Activated CD4-positive, alpha-beta memory T cell treated with anti-CD3 and anti-CD28 coated beads for 36 hours (primary cell): ENCODE results near the gene HOXA6. TPM values are rescaled to one million over a fixed set of nuclear protein-coding genes. Genes with fewer than 3 reads are reported as not detected.
A peak's percentile ranks its signal among the peaks of the same experiment; 100 is the strongest.

Experiments
- CTCF ChIA-PET: fragments of 350-600 bp; sonication (Branson Sonifier 250); formaldehyde crosslinking; loops from one replicate; lab custom pipeline; 2021; ENCODE audit warnings: antibody characterized with exemption, inconsistent platforms; lab: Charles Lee
- POLR2A ChIA-PET: fragments of 350-600 bp; sonication (Branson Sonifier 250); formaldehyde crosslinking; loops from one replicate; lab custom pipeline; 2021; ENCODE audit warnings: antibody characterized with exemption; lab: Charles Lee
- DNase-seq: peaks from one replicate; pipeline ENCODE4 v3.0.0-alpha.2; 2020
- H3K27ac Mint-ChIP-seq: one replicate; pipeline ENCODE4 v1.8.0; 2021; ENCODE audit warnings: mixed read lengths
- H3K27me3 Mint-ChIP-seq: one replicate; pipeline ENCODE4 v1.8.0; 2021; ENCODE audit warnings: mixed read lengths
- H3K36me3 Mint-ChIP-seq: one replicate; pipeline ENCODE4 v1.8.0; 2021; ENCODE audit warnings: mixed read lengths
- H3K4me1 Mint-ChIP-seq: one replicate; pipeline ENCODE4 v1.8.0; 2021; ENCODE audit warnings: low read depth, mixed read lengths
- H3K4me3 Mint-ChIP-seq: one replicate; pipeline ENCODE4 v1.8.0; 2021; ENCODE audit warnings: mild to moderate bottlenecking, mixed read lengths
- H3K9me3 Mint-ChIP-seq: one replicate; pipeline ENCODE4 v1.8.0; 2021; ENCODE audit warnings: mixed read lengths
- intact Hi-C: fragments of 100-400 bp; cut with micrococcal nuclease; formaldehyde crosslinking; loops from one replicate; pipeline ENCODE4 v1.15.1; 2023
- total RNA-seq, 2 experiments: library from RNA; stranded (reverse); gene quantifications; one replicate each; pipeline ENCODE4 v1.2.3, GENCODE V29; 2021

HOXA6 gene
- total RNA-seq, 2 experiments from 2014 or later = not detected

- H3K27me3 Mint-ChIP-seq = peaks cover 60% of the 10 kb centered on the region
- H3K4me3 Mint-ChIP-seq = peak overlapping the region; percentile 12
- ChIA-PET POLR2A (no interaction called here), CTCF (interaction anchor here (0.7 to 1.5 kb wide), 3 partner anchors 10 to 452 kb away, joined by 3 to 4 read pairs (median 4); no protein-coding TSS in a partner anchor)
- no peaks in the 10 kb centered on the region for H3K36me3 Mint-ChIP-seq
- H3K9me3 Mint-ChIP-seq = no peaks in the 10 kb centered on the region
- peak overlapping the region; percentile 38 for H3K27ac Mint-ChIP-seq
- intact Hi-C loops = loop anchor here (1.0 kb wide), 1 partner anchor 38 kb away; no protein-coding TSS in a partner anchor
- peaks cover 17% of the 10 kb centered on the region for H3K4me1 Mint-ChIP-seq
- DNase-seq = no peak
Observed at GRCh38 chr7:27134392-27134791, 13.2 kb downstream of the HOXA6 start.

DNA sequence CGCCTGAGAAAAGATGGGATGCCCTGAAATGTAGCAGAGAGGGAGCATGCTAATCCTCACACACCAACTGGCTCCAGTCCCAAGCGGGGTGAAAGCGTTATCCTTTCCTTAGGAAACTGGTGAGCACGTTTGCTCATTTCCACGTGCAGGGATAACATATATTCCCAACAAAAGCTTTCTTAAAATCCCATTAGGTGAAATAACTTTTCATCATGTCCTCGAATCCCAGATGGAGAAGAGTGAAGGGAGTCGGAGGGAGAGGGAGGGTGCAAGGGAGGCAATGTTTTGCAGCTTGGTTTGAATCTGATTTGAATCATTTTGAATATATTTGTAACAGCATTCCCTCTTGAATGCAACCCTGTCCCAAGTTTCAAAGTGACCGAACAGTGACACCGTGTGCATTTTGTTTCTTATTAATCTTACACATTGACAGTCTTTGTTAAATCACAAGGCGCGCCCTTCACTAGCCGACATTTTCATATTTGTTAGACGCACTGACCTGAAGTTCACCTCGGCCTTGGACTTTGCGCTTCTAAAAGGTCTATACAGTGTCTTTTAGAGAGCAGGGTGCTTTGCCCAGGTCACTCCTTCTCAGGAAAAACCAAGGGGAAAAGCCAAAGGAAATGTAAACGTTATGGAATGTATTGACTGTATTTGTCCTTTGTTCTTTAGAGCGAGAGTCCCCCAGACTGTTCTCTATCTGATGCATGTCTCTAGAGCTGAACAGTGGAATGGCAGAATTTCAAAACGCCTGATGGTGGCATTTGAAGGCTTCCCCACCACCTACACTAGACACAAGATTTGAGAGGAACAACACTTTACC lies 14.0 kb downstream of the HOXA6 start:
- peaks cover 17% of the 10 kb centered on the region for H3K4me1 Mint-ChIP-seq
- POLR2A ChIA-PET = no interaction called here

DNA sequence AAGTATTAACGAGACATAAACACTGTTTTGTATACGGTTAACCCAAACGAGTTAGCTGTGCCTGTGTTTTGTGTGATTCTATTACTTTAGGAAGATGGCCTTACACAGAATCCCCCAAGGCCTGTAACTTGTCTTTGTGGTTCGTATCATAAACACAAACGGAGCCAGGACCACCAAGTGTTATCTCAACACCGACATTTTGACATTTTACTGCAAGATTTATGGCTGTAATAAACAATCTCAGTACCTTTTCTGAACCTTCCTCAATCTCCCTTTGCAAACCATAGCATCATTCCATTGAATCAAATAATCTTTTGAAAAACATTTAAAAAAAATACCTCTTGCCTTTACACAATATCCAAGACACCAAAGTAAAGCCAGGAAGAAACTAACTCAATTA lies 14.6 kb downstream of the HOXA6 start:
- Mint-ChIP-seq H3K4me1 (peaks cover 17% of the 10 kb centered on the region), H3K27me3 (peaks cover 55% of the 10 kb centered on the region), H3K36me3 (no peaks in the 10 kb centered on the region), H3K27ac (no peak overlapping the region), H3K9me3 (no peaks in the 10 kb centered on the region), H3K4me3 (no peak overlapping the region)
- POLR2A ChIA-PET = no interaction called here
- CTCF ChIA-PET = no interaction called here
- DNase-seq = no peak
- intact Hi-C loops = no loop called here

More for the DNA sequence above, 14.0 kb downstream of the HOXA6 start:
- DNase-seq = no peak
- CTCF ChIA-PET = interaction anchor here (0.7 to 1.5 kb wide), 2 partner anchors 11 to 28 kb away, joined by 3 to 4 read pairs; no protein-coding TSS in a partner anchor
- Mint-ChIP-seq H3K9me3 (no peaks in the 10 kb centered on the region), H3K4me3 (no peak overlapping the region), H3K27ac (no peak overlapping the region), H3K27me3 (peaks cover 56% of the 10 kb centered on the region), H3K36me3 (no peaks in the 10 kb centered on the region)
- intact Hi-C loops = loop anchor here (1.0 kb wide), 1 partner anchor 37 kb away; no protein-coding TSS in a partner anchor

GRCh38 chr7:27132214-27132613 lies 15.4 kb downstream of the HOXA6 start:
- no peak overlapping the region for H3K27ac Mint-ChIP-seq
- no peak overlapping the region for H3K4me3 Mint-ChIP-seq
- intact Hi-C loops = no loop called here
- CTCF ChIA-PET = no interaction called here
- peaks cover 17% of the 10 kb centered on the region for H3K4me1 Mint-ChIP-seq
- no peak for DNase-seq
- H3K36me3 Mint-ChIP-seq = no peaks in the 10 kb centered on the region
- H3K27me3 Mint-ChIP-seq = peaks cover 56% of the 10 kb centered on the region
- POLR2A ChIA-PET = no interaction called here
- H3K9me3 Mint-ChIP-seq = no peaks in the 10 kb centered on the region

DNA sequence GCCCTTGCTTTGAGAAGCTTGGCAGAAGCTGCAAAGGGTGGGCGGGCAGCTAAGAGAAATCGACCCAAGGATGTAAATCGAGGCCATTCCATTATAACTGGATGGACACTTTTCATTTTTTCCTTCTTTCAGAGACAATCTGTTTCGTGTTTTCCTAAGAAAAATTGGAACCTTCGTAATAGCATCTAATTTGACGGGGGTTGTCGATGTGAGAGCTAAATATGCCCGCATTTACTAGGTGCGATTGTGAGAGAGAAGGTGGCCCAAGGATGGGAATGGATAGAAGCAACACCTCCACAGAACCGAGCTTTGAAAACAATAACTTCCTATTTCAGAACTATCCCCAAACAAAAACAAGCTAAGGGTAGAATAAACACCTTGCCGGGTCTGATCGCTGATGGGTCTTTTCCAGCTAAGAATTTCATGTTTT lies 16.2 kb downstream of the HOXA6 start:
- H3K27ac Mint-ChIP-seq = no peak overlapping the region
- POLR2A ChIA-PET = no interaction called here
- intact Hi-C loops = no loop called here
- no peak overlapping the region for H3K4me3 Mint-ChIP-seq
- CTCF ChIA-PET = interaction anchor here (1.5 kb wide), 1 partner anchor 30 kb away, joined by 5 read pairs; no protein-coding TSS in a partner anchor
- no peaks in the 10 kb centered on the region for H3K9me3 Mint-ChIP-seq
- H3K36me3 Mint-ChIP-seq = no peaks in the 10 kb centered on the region
- peaks cover 17% of the 10 kb centered on the region for H3K4me1 Mint-ChIP-seq
- peaks cover 58% of the 10 kb centered on the region for H3K27me3 Mint-ChIP-seq
- DNase-seq = no peak

- ChIA-PET POLR2A (no interaction called here), CTCF (interaction anchor here (1.5 kb wide), 1 partner anchor 31 kb away, joined by 5 read pairs; no protein-coding TSS in a partner anchor)
- H3K27ac Mint-ChIP-seq = no peak within 1 kb of the TSS
- peak within 1 kb of the TSS; percentile 57 for H3K4me3 Mint-ChIP-seq
- no peaks in the 10 kb centered on the region for H3K9me3 Mint-ChIP-seq
- DNase-seq = peak; percentile 73
- peaks cover 15% of the 10 kb centered on the region for H3K4me1 Mint-ChIP-seq
- H3K36me3 Mint-ChIP-seq = no peaks in the 10 kb centered on the region
- peaks cover 56% of the 10 kb centered on the region for H3K27me3 Mint-ChIP-seq
- intact Hi-C loops = no loop called here
Observed at GRCh38 chr7:27130540-27131389, 16.8 kb downstream of the HOXA6 start, which contains the start of gene HOXA4. HOXA4 (minus strand) TSS chr7:27130757; CDS start chr7:27130733, 24 bp downstream.

DNA sequence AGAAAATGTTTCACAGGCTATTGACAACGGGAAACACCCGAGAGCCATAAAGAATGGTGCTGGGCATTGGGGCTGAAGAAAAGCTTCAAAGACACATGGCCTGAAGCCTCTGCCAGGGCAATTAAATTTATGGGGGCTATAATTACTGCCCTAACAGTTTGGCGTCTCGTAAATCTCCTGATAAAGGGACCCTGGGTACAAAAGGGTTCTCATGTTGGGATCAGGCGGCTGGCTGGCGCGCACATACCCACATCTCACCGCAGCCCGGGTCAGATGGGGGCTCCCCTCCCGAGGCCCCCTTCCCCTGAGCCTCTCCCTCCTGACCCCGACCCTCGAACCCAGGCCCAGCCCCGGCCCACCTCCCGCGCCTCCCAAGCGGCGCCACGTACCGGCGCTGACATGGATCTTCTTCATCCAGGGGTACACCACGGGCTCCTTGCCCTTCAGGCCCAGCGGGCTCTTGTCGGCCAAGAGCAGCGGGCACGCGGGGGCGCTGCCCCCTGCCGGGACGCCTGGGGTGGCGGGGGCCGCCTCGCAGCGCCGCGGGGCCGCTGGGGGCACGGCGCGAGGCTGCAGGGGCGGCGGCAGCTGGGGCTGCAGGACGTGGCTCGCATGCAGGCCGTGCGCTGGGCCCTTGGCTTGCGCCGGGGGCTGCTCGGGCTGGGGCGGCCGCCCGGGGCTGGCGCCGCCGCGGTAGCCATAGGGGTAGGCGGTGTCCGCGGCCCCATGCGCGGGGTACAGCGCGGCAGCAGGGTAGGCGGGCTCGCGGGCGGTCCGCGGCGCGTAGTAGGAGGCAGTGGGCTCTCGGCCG lies 17.6 kb downstream of the HOXA6 start:
- Mint-ChIP-seq H3K36me3 (no peaks in the 10 kb centered on the region), H3K4me3 (no peak overlapping the region)
- CTCF ChIA-PET = no interaction called here

GRCh38 chr7:27128776-27129728 lies 18.5 kb downstream of the HOXA6 start:
- POLR2A ChIA-PET = no interaction called here
- H3K9me3 Mint-ChIP-seq = no peaks in the 10 kb centered on the region
- CTCF ChIA-PET = no interaction called here
- peaks cover 55% of the 10 kb centered on the region for H3K27me3 Mint-ChIP-seq
- no peak for DNase-seq
- H3K4me3 Mint-ChIP-seq = no peak overlapping the region
- no peaks in the 10 kb centered on the region for H3K36me3 Mint-ChIP-seq
- intact Hi-C loops = no loop called here
- H3K27ac Mint-ChIP-seq = no peak overlapping the region
- H3K4me1 Mint-ChIP-seq = peaks cover 4% of the 10 kb centered on the region

More for the DNA sequence above, 17.6 kb downstream of the HOXA6 start:
- H3K9me3 Mint-ChIP-seq = no peaks in the 10 kb centered on the region
- POLR2A ChIA-PET = no interaction called here
- DNase-seq = no peak
- intact Hi-C loops = no loop called here
- peaks cover 54% of the 10 kb centered on the region for H3K27me3 Mint-ChIP-seq
- H3K4me1 Mint-ChIP-seq = peaks cover 12% of the 10 kb centered on the region
- H3K27ac Mint-ChIP-seq = no peak overlapping the region

DNA sequence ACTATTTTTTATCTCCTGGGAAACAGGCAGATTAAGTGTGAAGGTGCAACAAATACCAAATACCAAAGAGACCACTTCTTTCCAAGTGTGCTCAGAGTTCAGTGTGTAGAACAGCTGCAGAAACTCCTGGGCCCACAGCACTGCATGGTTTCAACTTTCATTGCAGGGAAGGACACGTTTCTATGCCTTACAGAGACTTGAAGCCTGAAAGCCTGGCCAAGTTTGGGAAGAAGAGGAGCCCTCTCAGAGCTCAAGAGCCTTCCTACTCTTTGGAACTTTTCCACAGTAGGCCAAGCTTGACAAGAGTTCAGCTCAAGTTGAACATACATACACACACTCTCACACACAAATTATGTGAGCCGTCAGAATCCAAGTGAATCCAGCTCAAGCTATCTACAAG lies 19.5 kb downstream of the HOXA6 start:
- intact Hi-C loops = no loop called here
- DNase-seq = no peak
- CTCF ChIA-PET = no interaction called here
- H3K4me3 Mint-ChIP-seq = no peak overlapping the region
- peaks cover 51% of the 10 kb centered on the region for H3K27me3 Mint-ChIP-seq
- H3K4me1 Mint-ChIP-seq = no peaks in the 10 kb centered on the region
- no peaks in the 10 kb centered on the region for H3K9me3 Mint-ChIP-seq
- H3K36me3 Mint-ChIP-seq = no peaks in the 10 kb centered on the region
- H3K27ac Mint-ChIP-seq = no peak overlapping the region
- POLR2A ChIA-PET = no interaction called here

DNA sequence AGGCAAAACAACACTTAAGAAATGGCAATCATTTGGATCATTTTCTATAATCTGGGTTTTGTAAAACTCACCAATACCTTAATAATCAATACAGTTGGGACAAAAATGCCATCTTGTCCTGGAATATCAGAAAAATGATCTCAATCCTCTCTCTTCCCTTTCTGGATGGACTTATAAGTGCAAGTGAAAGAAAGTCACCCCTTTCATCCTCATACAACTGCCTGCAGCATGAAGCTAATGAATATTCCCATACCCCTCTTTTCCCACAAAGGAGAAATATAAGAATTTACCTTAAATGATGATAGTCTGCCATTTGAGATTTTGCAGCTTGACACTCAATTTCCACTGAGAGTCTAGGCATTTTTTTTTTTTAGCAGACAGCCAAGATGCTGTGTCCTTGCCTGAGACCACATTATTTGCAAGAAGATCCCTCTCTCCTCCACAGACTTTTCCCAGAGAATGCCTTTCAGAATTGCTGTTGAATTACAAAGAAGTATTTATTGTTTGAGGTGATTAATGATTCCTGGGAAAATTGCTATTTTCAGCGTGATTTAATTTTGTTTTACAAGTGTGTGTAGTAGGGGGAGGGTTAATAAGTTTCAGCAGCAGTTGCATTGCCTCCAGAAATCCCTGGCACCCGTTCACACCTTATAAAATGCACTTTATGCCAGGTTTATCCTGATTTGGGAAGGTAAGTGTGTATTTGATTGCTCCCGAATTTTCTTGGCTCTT lies 20.8 kb downstream of the HOXA6 start:
- H3K27ac Mint-ChIP-seq = no peak overlapping the region
- DNase-seq = no peak
- no peak overlapping the region for H3K4me3 Mint-ChIP-seq
- H3K4me1 Mint-ChIP-seq = no peaks in the 10 kb centered on the region
- POLR2A ChIA-PET = interaction anchor here (0.6 kb wide), 1 partner anchor 478 kb away, joined by 5 read pairs; no protein-coding TSS in a partner anchor
- CTCF ChIA-PET = no interaction called here
- no peaks in the 10 kb centered on the region for H3K36me3 Mint-ChIP-seq
- H3K27me3 Mint-ChIP-seq = peaks cover 42% of the 10 kb centered on the region
- intact Hi-C loops = no loop called here
- no peaks in the 10 kb centered on the region for H3K9me3 Mint-ChIP-seq
